Measurements from ENCODE around the gene RRP1.

The RRP1 gene

DNA sequence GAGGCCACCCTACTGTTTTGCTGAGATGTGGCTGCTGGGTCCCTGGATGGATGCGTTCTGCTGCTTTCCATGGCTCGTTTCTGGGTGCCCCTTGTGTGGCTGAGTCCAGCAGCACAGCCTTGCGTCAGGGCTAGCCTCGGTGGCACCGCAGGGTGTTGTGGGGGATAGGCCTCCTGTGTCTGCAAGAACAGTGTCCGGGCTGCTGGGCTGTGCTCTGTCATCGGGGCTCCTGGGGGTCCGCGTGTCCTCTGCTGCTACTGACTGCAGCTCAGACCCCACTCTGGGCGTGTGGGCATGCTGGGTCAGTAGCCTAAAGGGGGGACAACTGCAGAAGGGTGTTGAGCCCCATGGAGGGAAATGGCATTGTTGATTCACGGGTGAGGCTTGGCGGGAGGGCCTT, 4.9 kb downstream of the RRP1 start:
- Histone ChIP-seq H3K9ac (ENCODE audit: low read length) (no peak overlapping the region), H3K79me2 (ENCODE audit: insufficient read depth, low read length) (peaks cover 21% of the 10 kb centered on the region), H2AFZ (ENCODE audit: low read length) (no peak overlapping the region), H3K9me2 (ENCODE audit: low read depth, low read length) (no peaks in the 10 kb centered on the region), H3K9me3 (ENCODE audit: low read length) (no peaks in the 10 kb centered on the region), H3K27me3 (ENCODE audit: insufficient read depth, low read length) (no peaks in the 10 kb centered on the region), H3K27ac (ENCODE audit: low read depth, low read length, poor library complexity, severe bottlenecking) (no peak overlapping the region), H3K4me3 (ENCODE audit: low read depth, low read length, poor library complexity, severe bottlenecking) (no peak overlapping the region), H3K4me2 (ENCODE audit: low read length) (no peak overlapping the region), H3K4me1 (ENCODE audit: insufficient read depth, low read length, severe bottlenecking) (peaks cover 14% of the 10 kb centered on the region), H3K36me3 (ENCODE audit: insufficient read depth, low read length) (peaks cover 89% of the 10 kb centered on the region), H4K20me1 (ENCODE audit: insufficient read depth, low read length) (no peaks in the 10 kb centered on the region), H3F3A (ENCODE audit: insufficient read depth, low read length) (no peaks in the 10 kb centered on the region)
- TF ChIP-seq, protein P1, sequence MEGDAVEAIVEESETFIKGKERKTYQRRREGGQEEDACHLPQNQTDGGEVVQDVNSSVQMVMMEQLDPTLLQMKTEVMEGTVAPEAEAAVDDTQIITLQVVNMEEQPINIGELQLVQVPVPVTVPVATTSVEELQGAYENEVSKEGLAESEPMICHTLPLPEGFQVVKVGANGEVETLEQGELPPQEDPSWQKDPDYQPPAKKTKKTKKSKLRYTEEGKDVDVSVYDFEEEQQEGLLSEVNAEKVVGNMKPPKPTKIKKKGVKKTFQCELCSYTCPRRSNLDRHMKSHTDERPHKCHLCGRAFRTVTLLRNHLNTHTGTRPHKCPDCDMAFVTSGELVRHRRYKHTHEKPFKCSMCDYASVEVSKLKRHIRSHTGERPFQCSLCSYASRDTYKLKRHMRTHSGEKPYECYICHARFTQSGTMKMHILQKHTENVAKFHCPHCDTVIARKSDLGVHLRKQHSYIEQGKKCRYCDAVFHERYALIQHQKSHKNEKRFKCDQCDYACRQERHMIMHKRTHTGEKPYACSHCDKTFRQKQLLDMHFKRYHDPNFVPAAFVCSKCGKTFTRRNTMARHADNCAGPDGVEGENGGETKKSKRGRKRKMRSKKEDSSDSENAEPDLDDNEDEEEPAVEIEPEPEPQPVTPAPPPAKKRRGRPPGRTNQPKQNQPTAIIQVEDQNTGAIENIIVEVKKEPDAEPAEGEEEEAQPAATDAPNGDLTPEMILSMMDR (IDR thresholded peaks at IDR 0.05; ENCODE audit: low read length): no peak
- TF ChIP-seq EZH2 (IDR thresholded peaks at IDR 0.05; ENCODE audit: borderline replicate concordance, low read length): no peak

DNA sequence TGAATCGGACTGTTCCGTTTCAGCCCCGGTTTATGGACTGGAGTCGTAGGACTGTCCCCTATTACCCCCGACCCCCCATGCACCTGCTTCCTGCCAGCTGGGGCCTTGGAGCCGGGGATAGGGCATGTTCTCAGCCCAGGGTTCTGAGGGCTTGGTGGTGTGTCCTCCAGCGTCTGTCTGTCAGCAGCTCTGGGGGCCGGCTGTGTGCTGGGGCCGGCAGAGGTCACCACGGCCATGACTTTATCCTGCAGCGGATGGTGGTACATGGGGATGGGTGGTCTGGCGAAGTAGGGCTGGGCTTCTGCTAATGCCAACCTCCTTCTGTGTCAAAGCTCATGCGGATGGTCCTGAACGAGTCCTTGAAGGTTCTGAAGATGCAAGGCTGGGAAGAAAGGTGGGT, 5.5 kb downstream of the RRP1 start:
- H3K4me1 ChIP-seq (ENCODE audit: insufficient read depth, low read length, severe bottlenecking): peaks cover 14% of the 10 kb centered on the region
- H3K9ac ChIP-seq (ENCODE audit: low read length): no peak overlapping the region
- H3K36me3 ChIP-seq (ENCODE audit: insufficient read depth, low read length): peaks cover 93% of the 10 kb centered on the region
- H4K20me1 ChIP-seq (ENCODE audit: insufficient read depth, low read length): no peaks in the 10 kb centered on the region
- H3K27me3 ChIP-seq (ENCODE audit: insufficient read depth, low read length): no peaks in the 10 kb centered on the region
- no peak overlapping the region for H2AFZ ChIP-seq (ENCODE audit: low read length)
- H3K79me2 ChIP-seq (ENCODE audit: insufficient read depth, low read length): peaks cover 19% of the 10 kb centered on the region
- no peaks in the 10 kb centered on the region for H3K9me2 ChIP-seq (ENCODE audit: low read depth, low read length)
- H3F3A ChIP-seq (ENCODE audit: insufficient read depth, low read length): no peaks in the 10 kb centered on the region
- no peak overlapping the region for H3K27ac ChIP-seq (ENCODE audit: low read depth, low read length, poor library complexity, severe bottlenecking)
- TF ChIP-seq, protein P1 (IDR thresholded peaks at IDR 0.05; ENCODE audit: low read length): no peak
- no peak for TF ChIP-seq EZH2 (IDR thresholded peaks at IDR 0.05; ENCODE audit: borderline replicate concordance, low read length)
- no peaks in the 10 kb centered on the region for H3K9me3 ChIP-seq (ENCODE audit: low read length)
- no peak overlapping the region for H3K4me3 ChIP-seq (ENCODE audit: low read depth, low read length, poor library complexity, severe bottlenecking)
- H3K4me2 ChIP-seq (ENCODE audit: low read length): no peak overlapping the region

DNA sequence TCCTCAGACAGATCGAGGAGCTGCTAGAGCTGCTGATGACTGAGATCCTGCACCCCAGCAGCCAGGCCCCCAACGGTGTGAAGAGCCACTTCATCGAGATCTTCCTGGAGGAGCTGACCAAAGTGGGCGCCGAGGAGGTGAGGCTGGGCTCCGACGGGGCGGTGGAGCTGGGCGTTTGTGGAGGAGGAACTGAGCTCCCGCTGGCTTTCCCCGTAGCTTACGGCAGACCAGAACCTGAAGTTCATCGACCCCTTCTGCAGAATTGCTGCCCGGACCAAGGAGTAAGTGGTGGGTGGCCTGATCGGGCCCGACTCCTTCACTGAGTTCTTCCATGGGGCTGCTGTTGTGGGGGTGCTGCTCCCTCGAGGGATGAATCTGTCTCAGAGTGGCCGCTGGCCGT, 8.0 kb downstream of the RRP1 start:
- Histone ChIP-seq H3K4me3 (ENCODE audit: low read depth, low read length, poor library complexity, severe bottlenecking) (no peak overlapping the region), H3K27ac (ENCODE audit: low read depth, low read length, poor library complexity, severe bottlenecking) (no peak overlapping the region), H3K36me3 (ENCODE audit: insufficient read depth, low read length) (peaks cover 99% of the 10 kb centered on the region), H2AFZ (ENCODE audit: low read length) (no peak overlapping the region), H3K4me2 (ENCODE audit: low read length) (no peak overlapping the region), H3K27me3 (ENCODE audit: insufficient read depth, low read length) (no peaks in the 10 kb centered on the region), H3K9me3 (ENCODE audit: low read length) (no peaks in the 10 kb centered on the region), H3K4me1 (ENCODE audit: insufficient read depth, low read length, severe bottlenecking) (no peaks in the 10 kb centered on the region), H3K9ac (ENCODE audit: low read length) (no peak overlapping the region), H3K79me2 (ENCODE audit: insufficient read depth, low read length) (peaks cover 2% of the 10 kb centered on the region; the same call in 1 of the 2 replicates), H3K9me2 (ENCODE audit: low read depth, low read length) (no peaks in the 10 kb centered on the region), H3F3A (ENCODE audit: insufficient read depth, low read length) (0 out of 2 replicates have a peak, but pooled peaks cover 3% of the 10 kb centered on the region), H4K20me1 (ENCODE audit: insufficient read depth, low read length) (no peaks in the 10 kb centered on the region)
- TF ChIP-seq, protein P1 (IDR thresholded peaks at IDR 0.05; ENCODE audit: low read length): no peak
- TF ChIP-seq EZH2 (IDR thresholded peaks at IDR 0.05; ENCODE audit: borderline replicate concordance, low read length): no peak

All from OCI-LY1 (cell line).